T follicular helper cell (primary cell): ENCODE measurements around the gene IL31RA.
A peak's percentile ranks its signal among the peaks of the same experiment; 100 is the strongest.

ENCODE experiments used
- DNase-seq: peaks from one replicate; pipeline ENCODE4 v3.0.0-alpha.2; 2020; ENCODE audit warnings: low read depth

Gene IL31RA

GRCh38 chr5:55902696-55903095, 51.5 kb downstream of the IL31RA start:
- no peak for DNase-seq

DNA sequence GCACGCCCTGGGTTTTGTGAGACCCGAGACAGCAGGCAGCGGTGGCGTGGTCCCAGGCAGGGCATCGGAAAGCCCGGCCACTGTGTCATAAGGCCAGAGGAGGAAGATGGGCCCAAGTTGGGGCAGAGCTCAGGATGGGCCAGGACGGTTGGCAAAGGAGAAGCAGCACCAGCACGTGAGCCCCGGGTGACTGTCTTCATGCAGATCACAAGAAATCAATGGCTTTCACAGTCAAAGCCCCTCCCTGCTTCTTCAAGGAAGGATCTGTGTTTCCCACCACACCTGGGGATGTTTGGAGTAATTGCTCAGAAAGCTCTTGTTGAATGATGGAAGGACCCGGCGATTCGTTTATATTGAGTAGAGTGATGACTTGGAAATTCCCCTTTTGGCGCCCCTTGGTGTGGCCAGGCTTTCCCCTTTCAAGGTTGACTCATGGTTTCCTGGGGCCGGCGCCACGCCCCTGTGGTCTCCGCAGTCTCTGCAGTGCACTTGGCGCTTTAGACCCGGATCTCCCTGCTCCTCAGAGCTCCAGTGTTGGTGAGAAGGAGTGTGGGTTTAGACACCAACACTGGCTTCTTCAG, 52.1 kb downstream of the IL31RA start:
- DNase-seq = peak; percentile 7

GRCh38 chr5:55904152-55904551, 53.0 kb downstream of the IL31RA start:
- DNase-seq = no peak

DNA sequence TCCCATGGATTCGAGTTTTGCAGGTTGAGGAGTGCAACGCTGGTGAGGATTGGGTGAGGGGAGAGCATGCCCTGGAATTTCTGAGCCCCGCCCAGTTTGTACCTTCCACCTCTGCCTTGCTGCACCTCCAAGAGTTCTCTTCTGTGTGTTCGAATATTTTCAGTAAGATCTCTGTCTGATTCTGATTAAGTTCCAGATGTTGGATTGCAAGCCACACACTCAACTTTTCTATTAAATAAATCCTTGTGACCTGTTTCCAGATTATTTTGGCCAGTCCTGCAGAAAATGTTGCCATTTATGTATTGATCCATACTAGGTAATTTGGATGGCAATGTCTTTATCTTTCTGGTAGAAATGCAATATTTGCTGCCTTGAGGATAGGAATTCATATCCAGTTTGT, 54.1 kb downstream of the IL31RA start:
- DNase-seq = no peak

DNA sequence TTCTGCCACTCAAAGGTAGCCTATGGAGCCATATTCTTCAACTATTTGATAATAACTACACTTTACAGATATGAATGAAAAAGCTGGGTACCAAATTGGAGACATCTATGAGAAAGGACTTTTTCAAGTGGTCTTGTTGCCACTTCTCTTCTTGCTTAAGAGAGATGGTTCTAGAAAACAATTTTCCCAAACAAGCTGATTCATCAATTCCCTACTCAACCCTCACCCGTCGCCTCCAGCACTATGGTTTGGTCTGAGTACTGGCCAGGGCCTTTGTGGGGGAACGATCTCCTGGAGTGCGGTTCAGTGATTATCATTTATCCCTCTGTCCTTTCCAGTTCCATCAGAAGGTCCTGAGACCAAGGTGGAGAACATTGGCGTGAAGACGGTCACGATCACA, 56.8 kb downstream of the IL31RA start:
- DNase-seq = no peak

GRCh38 chr5:55908804-55909203, 57.6 kb downstream of the IL31RA start:
- no peak for DNase-seq

- DNase-seq = no peak
These were observed 60.9 kb downstream of the IL31RA start for GRCh38 chr5:55911784-55912653.

DNA sequence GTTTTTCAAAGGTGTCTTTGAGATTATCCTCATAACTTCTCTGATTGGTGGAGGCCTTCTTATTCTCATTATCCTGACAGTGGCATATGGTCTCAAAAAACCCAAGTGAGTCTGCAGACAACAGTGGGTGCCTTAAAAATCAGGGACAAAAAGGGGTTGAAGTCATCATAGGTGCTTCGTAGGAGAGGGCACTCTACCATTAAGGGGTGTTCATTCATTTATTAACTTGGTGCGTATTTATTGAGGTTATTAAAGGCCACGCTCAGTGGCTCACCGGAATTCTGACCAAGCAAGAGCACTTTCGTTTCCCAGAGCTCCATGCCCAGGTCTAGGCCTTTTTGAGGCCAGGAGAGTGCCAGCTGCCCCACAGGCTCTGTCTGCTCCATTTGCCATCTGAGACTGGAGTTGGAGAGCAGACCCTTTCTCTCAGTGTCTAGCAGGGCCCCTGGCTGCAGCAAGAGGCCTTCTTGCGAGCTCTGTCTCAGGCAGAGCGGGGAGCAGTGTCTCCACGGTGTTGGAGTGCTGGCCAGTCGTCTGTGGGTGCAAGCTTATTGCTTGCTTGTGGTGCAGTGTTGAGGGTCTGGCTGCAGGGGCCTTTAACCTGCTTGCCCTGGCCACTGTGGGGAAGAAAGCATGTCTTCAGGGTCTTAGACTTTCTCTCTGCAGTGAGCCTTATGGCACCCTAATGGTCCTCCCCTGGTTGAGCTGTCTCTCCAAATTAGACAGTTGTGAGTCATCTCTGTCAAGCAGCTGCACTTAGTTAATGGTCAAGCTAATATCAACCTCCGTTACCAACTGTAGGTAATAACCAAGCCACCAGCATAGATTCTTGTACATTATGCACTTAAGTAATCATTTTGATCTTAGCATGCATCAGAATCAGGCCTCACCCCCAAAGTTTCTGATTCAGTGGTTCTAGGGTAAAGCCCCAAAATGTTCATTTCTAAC, 62.6 kb downstream of the IL31RA start:
- no peak for DNase-seq

GRCh38 chr5:55914971-55915370, 63.8 kb downstream of the IL31RA start:
- DNase-seq = no peak

- no peak for DNase-seq
These were observed 64.6 kb downstream of the IL31RA start for GRCh38 chr5:55915783-55916182.

GRCh38 chr5:55916986-55917385, 65.8 kb downstream of the IL31RA start:
- no peak for DNase-seq

DNA sequence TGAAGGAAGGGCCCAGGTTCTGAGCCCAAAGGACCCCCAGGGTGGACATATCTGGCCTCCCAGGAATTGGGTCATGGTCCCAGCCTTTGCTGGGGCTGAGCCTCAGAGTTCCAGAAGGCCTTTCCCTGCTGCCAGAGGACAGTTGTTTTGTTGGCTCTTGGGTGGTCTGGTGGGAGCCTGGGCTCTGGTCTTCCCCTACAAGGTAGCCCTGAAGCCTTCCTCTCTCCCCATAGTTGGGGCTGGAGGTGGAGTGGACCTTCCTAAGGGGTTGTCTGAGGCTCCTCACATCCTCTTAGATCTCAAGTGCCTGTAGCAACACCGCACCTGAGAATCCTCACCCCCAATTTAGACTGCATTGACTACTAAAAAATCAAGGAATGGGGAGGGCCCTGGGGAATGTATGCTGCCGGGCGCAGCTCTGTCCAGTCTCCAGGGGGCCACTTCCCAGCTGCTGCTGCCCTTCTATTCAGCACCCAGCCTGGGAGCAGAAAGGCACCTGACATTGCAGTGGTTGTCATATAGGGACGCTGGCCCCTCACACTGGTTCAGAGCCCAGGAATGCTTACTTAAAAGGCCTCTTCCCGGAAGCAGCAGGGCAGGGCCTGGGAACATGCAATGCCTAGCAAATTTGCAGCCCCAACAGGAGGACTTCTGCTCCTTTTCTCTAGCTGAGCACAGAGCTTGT, 66.4 kb downstream of the IL31RA start:
- DNase-seq = no peak

- DNase-seq = no peak
These were observed 67.2 kb downstream of the IL31RA start for GRCh38 chr5:55918087-55919035.

DNA sequence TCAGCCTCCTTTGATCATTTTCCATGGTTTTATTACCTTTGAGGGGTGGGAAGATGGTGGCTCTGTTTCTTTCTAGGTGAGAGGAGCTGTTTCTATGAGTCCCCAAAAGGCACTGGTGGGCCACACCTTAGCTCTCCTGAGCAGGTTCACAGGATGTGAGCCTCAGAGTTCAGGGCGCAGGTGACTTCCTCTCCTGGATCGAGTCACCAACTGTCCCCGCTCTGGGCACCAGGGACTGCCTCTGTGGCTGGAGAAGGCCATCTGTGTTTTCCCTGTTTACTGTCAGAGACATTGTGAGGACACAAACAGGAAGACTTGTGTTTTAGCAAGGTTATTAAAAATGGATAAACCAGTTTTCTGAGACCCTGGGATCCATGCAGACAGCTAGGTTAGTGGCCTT, 68.5 kb downstream of the IL31RA start:
- no peak for DNase-seq

DNA sequence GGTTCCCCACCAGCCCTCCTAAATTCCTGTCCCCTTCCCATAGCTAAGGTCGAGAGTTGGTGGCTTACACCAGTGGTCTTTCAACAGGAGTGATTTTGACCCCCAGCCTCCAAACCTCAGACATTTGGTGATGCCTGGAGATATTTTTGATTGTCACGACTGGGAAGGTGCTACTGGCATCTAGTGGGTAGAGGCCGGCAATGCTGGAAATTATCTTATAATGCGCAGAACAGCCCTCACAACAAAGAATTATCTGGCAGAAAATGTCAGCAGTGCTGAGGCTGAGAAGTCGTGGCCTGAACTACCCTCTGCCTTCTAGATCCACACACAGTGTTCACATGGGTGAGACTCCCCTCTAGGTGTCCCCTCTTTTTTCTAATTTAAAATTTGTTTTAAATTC, 69.6 kb downstream of the IL31RA start:
- no peak for DNase-seq

GRCh38 chr5:55921617-55922016, 70.5 kb downstream of the IL31RA start:
- no peak for DNase-seq

- DNase-seq = no peak
These were observed 72.1 kb downstream of the IL31RA start for GRCh38 chr5:55923177-55923771.

DNA sequence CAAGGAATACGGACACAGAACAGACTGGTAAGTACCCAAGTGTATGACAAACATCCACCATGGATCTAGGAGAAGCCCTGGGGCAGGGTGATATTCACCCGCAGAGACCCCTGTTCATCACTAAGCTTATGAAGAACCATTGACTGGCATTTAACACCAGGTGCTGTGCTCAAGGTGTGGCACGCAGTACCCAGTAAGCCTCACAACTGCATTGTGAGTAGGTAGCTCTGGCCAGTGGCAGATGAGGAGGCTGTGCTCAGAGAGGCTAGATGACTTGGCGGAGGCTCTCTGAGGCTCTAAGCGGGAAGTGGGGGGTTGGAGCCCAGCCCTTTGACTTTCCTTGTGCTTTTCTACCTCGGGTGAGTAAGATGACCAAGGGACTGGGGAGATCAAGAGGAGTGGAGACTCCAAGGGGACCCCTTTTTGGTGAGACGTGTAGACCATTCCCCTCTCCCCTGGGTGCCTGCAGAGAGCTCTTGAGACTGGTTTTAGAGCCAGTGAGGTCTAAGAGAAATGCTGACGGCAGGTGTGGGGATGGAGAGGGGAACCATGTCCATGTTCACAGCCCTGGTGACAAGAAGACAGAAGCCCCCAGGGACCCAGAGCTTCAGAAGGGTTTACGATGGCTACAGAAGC, 72.8 kb downstream of the IL31RA start:
- no peak for DNase-seq

DNA sequence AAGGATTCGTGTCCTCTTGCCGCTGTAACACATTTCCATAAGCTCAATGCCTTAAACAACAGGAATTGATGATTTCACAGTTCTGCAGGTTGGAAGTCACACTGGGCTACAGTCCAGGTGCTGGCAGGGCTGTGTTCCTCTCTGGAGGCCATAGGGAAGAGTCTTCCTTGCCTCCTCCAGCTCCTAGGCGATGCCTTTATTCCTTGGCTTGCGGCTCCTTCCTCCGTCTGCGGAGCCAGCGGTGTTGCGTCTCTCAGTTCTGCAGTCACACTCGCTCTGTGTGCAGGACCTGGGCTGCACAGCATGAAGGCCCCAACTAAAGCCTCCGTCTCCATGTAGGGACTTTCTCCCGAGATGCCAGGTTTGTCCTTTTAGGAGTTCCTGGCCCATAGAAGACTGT, 73.6 kb downstream of the IL31RA start:
- no peak for DNase-seq

DNA sequence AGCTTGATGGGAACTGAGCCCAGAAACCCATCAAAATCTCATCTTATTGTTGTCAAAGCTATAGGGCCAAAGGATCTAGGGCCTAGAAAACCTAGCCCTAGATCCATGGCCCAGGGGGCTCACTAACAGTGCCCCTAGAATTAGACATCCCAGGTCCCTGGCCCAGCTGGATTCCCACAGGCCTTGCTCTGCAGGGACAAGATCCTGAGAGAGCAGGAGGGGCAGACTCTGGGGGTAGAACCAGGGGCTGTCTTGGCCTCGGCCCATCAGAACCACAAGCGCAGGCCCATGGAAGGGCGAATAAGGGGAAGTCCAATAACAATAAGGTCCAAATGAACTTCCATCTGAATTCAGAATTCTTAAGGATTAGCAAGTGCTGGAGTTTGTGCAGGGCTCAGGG, 74.0 kb downstream of the IL31RA start:
- DNase-seq = no peak
